HT1080 (cell line): ENCODE measurements around the gene SLCO3A1. TPM values are rescaled to one million over a fixed set of nuclear protein-coding genes. Genes with fewer than 3 reads are reported as not detected.

Experiments
- DNase-seq: peaks from one replicate; pipeline ENCODE4 v3.0.0-alpha.2; 2015; ENCODE audit warnings: low read depth
- total RNA-seq: library from RNA; depleted of rRNA; stranded (reverse); fragments of >200 nt; shearing (Covaris generic); gene quantifications from 2 replicates; pipeline ENCODE4 v1.2.3, GENCODE V29; 2014

SLCO3A1 gene
- total RNA-seq, 1 experiment from 2014 or later, result 4.6 TPM

DNA sequence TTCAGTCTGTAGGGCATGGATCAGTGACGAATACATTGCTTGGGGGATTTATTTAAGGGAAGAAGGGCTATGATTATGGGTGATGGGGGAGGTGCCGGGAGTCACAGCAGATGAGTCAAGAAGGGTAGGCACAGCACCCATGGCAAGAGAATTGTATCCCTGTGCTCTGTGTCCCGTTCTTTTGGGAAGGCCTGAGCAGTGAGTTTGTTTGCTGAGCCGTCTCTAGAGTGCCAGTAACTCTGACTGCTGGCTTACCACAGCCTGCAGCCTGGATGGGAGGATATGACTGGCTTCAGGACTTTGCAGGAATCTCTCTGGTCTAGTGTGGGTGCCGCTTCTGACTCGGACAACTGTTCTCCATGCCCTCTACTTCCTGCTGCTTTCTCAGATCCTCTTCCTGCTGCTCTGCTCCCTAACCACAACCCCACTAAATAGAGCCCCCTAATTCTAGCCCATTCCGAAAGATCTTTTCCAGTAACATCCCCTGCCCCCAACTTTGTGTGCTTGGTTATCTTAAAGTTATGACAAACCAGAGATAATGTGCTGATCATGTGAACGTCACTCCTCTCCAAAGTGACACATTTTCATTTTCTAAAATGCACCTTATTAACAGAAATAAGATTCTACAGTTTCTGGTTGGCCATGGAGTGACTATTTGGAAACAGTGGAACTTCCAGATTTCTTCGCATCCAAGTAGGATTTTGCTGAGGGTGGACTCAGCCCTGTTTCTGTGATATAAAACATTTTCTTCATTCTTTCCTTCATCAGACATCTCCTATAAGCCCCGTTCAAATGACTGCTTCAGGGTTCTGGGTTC lies 239.0 kb downstream of the SLCO3A1 start:
- DNase-seq, result peak; percentile 62

DNA sequence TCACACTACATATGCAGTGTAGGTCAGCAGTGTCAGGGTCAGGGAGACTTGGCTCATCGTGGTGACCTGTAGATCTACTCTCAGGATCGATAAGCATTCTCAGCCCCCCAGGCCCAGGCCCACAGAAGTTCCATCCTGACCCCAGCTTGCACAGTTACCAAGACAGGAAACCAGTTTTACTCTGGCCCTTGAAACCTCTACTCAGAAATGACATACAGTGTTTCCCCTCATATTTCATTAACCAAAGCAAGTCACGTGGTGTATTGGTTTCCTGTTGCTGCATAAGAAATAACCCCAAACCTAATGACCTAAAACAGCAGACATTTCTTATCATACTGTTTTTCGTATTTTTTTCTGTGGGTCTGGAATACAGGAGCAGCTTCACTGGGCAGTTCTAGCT lies 242.2 kb downstream of the SLCO3A1 start:
- DNase-seq, result no peak

DNA sequence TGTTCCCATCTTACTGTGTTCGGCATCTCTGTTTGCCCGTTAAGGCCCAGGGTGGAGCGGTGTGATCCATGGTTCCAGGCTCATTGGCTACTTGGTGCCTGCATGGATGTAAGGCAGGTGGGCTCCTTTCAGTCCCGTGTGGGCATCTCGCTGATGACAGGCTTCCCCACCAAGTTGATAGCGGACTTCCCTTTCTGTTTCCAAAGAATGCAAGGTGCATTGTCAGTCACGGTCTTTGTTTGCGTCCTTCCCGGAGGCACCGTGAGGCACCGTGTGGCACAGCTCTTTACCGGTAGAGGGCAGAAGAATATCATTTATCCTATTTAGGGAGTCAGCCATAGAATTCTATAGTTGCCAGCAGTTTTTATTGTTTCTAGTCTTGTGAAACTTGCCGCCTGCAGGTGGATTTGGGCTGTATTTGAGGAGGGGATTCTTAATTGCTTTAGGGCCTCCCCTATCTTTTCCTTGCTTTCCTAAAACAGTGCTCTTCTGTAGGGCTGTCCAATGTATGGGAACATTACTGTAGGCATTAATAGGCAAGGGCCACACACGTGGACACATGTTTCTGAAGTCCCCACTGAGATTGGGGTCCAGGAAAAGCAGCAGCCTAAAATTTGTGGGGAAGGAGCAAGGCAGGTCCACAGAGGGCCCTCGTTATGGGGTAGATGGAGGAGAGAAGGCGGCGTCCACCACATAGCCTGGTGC lies 244.1 kb downstream of the SLCO3A1 start:
- DNase-seq, result peak; percentile 40

DNA sequence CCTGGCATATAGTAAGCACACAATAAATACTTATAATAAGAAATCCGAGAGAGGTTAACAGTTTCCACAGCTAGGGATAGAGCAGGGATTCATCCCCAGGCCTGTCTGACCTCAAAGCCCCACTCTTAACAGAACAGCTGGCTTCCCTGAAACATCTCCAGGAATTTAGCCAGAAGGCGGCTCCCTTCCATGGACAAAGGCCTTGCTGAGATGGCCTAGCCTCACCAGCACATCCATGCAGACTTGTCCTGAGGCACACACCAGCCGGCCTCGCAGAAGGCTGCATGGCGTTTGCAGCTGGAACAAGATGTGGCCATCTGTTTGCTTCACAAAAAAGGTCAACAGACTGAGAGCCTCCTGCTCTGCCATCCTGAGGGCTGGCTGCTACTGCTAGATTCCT lies 245.4 kb downstream of the SLCO3A1 start:
- no peak for DNase-seq

DNA sequence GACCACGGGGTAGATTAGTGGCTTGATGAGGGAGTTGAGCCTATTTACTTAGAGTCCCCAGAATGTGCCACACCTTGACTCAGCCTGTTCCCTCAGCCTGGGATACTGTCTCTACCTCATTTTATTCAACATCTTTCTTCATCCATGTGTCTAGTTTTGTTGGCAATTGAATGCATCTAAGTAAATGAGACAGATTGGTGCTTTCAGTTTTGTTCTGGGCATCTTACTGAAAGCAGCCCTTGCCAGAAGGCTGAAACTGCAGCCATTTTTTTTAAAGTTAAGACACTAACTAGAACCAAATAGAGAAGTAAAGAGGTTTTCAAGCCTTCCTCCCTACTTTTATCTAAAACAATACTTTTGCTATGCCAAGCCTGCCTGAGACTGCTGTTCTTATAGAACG lies 246.8 kb downstream of the SLCO3A1 start:
- DNase-seq, result no peak

DNA sequence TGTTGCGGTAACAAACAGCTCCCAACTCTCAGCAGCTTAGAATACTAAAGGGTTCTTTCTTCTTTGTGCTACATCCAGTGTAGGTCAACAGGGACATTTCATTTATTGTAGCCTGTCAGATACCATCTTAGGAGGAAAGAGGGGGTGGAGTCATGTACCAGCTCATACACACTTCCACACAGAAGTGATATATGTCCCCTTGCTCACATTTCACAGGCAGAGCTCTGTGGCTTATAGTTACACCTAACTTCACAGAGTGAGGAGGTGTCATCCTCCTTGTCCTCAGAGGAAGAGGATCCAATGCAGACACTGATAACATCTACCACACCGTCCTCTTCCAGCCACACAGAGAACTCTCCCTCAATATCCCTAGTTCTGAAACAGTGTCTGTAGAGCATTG lies 247.2 kb downstream of the SLCO3A1 start:
- no peak for DNase-seq

DNA sequence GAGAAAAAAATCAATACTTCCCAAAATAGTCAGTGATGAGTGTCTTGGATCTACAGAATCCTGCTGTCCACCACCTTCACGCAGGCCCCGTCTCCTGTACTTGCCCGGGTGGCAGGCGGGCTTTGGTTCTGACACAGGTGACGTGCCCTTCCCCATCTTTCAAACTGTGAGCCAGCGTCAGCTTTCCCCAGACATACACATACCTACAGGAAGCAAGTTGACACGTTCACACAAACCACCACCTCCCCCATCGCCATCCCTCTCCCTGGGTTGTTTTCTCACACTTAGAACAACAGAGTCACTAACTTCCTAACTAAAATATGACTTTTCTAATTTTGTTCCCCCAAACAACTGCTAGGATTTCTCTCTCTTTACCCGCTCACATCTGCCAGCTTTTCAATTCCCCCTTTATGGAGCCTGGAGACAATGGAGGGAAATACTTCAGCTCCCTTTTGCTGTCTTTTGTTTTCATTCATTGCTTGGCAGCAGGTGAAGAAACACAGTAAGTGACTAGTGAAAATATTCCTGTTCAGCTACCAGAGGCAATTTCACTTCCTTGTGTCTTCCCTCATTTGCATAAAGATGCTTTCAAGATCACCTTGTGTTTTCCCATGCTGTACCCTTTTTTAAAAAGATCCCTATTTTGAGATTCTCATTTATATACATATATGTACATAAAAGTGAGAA lies 248.3 kb downstream of the SLCO3A1 start:
- no peak for DNase-seq

DNA sequence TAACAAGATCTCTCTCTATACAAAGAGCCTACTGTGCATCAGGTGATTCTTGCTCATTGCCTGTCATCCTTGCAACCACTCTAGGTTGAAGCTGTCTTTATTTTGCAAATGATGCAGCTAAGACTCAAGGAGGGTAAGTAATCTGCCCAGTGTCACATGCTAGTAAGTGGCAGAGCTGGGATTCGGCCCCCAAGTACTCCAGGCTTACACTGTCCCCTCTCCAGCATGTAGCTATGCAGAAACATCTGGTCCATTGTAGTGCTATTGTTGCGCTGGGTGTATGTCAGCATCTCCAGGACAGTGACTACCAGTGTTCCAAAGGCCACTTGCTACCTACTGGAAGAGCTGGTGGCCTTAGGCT lies 248.9 kb downstream of the SLCO3A1 start:
- no peak for DNase-seq

DNA sequence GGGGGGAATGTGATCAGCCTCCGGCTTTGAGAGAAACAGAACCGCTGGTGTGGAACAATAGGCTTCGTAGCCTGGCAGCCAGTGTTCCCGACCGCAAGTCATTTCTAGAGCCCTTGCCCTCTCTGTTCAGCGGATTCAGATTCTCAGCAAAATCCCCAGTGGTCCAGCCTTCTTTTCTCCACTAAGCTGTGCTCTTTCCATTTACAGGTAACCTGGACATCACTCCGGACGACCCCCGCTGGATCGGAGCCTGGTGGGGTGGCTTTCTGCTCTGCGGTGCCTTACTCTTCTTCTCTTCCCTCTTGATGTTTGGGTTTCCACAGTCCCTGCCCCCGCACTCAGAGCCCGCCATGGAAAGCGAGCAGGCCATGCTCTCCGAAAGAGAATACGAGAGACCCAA lies 250.6 kb downstream of the SLCO3A1 start:
- no peak for DNase-seq

DNA sequence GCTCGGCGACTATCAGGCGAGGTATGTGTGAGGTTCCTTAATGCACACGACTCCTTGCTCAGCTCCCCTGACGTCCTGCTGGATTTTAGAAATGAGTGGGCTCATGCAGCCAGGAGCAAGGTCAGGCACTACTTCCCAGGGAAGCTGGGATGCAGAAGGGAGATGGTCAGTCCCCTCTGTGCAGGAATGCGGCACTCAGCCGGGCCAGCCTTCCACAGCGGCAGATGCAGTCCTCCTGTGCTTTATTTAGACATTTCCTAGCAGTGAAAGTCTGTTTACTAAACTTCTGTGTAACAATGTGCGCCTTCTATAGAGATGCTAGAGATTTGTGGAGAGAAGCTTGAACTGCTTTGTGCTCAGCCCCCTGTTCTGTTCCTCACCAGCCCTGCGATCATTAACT lies 252.1 kb downstream of the SLCO3A1 start:
- DNase-seq, result no peak

DNA sequence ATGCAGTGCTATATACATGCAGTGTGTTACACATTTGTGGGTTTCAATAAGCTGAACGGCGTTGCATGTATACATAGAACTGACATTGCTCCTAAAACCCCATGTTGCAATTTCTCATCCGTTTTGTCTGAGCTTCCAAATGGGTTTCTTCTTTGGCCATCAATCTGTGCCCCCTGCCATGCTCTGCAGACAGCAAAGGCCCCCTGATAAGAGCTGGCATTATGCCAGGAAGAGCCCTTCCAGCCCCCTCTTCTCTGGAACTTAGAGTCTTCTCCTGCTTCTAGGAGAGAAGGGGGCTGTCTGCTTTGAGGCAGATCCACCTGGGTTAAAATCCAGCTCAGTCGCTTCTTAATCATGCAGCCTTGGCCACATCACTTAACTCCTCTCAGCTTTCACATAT lies 254.0 kb downstream of the SLCO3A1 start:
- DNase-seq, result no peak

DNA sequence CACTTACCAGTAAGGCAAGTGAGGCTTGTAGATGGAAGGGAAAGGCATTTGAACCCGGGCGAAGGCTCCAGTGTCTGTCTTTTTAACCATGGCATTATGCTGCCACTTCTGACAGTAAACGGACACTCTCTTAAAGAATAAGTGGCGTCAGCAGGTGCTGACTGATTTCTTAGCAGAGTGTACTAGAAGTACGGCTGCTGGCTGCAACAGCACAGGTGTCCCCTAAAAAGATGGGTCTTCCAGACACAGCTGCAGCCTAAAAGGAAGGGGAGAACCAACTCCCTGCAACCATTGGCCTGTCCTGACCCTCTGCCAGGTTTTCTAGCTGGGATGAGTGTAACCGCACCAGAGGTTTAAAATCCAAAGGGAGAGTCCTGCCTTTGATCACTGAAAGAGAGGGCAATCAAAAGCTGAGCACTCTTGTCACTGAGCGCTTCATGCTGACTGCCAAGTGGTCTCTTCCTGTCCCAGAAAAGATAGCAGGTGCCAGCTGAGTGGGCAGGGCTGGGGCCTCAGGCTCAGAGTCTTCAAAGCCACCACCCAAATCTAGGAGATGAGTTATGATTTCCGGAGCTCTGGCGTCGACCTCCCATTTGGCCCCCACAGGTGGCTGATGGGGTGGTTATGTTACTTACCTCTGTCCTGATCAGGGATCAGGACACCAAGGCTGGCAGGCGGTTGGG lies 255.8 kb downstream of the SLCO3A1 start:
- DNase-seq, result no peak

DNA sequence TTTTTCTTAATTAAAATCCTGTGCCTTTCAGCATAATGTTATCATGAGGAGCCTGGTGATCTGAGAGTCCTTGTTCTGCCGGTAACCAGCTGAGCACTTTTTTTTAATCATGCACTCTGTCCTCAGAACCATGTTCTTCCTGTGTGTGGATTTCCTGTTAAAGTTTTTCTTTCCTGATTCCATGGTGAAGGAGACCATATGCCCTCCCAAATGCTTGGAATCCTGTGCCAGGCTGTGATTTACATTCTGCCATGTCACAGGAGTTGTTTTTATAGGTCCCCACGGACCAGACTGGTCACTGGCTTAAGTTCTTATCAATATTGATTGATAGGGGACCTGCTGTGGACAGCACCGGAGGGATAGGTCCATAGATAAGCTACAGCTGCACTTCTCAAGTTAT lies 257.8 kb downstream of the SLCO3A1 start:
- DNase-seq, result no peak

DNA sequence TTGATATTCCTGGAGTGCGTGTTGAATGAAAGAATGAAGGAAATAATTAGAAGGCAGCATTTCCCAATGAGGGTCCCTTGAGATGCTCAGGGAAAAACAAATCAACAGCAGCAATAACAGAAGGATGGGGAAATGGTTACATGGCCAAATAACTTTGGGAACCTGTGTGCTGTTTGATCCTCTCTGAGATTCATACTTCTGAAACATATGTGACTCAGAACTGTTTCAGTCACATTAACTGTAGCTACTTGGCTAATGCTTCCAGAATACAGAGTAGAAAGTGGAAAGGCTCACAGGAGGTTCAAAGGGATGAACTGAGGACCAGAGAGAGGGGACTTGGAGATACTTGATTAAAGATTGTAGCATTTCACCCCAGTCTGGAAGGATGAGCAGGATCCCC lies 258.2 kb downstream of the SLCO3A1 start:
- DNase-seq, result no peak

DNA sequence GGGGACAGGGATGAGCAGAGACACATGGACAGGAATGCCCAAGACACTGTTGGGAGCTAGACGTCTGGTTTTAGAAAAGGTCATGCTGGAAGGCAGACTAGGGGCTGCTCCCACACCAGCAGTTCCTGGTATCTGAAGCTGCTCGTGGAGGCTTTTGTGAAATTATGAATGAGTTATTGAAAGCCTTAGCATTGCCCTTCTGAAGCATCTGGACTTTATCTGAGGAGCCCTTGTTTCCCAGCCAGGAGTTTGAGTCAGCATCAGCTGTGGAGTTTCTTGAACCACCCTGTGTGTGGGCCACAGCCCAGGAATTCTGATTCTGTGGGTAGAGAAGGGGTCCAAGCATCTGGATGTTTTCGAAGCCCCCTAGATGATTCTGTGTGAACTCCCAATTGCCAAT lies 258.7 kb downstream of the SLCO3A1 start:
- DNase-seq, result no peak

DNA sequence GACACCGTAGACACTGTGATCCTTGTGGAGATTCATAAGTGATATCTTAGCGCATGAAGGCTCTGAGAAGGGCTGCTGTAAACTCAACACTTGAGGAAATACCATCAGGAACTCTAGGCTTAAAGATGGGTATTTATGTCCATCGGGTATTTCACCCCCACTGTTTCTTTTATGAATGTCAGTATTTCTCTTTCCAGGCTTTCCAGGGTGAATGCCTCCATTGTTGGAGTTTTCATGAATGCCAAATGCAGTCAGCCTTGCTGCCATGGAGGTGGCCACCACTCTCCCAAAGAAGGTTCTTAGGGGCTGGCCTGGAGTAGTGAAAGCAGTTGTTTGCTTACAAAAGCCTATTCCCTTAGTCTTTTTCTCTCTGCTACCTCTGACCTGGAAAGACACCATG lies 259.2 kb downstream of the SLCO3A1 start:
- no peak for DNase-seq

DNA sequence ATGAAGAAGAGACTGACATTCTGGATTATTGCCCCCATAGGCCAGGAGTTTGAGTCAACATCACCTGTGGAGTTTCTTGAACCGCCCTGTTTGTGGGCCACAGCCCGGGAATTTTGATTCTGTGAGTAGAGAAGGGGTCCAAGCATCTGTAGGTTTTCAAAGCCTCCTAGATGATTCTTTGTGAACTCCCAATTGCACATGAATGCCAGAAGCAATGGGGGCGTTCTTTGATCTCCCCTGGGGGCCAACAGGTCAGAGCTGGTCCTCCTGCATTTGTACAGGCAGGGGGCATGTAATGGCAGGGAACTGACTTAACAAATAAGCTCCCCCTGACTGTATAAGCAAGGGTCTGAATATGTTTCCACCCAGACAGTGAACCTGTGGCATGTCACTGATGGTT lies 260.3 kb downstream of the SLCO3A1 start:
- no peak for DNase-seq

DNA sequence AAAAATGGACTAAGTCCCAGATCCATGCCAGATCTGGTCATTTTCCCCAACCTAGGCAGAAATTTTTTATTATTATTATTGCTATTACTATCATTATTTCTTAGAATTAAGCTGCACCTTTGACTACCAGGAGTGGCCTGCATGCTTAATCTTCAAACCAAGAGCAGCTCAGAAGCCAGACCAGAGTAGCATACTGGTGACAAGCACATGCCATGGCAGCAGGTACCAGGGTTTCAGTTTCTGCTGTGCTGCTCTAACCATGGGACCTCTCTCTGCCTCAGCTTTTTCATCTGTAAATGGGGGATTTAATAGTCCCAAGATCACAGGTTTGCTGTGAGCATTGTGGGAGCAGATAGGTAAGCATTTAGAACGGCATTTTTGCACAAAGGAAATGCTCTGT lies 262.3 kb downstream of the SLCO3A1 start:
- DNase-seq, result no peak

DNA sequence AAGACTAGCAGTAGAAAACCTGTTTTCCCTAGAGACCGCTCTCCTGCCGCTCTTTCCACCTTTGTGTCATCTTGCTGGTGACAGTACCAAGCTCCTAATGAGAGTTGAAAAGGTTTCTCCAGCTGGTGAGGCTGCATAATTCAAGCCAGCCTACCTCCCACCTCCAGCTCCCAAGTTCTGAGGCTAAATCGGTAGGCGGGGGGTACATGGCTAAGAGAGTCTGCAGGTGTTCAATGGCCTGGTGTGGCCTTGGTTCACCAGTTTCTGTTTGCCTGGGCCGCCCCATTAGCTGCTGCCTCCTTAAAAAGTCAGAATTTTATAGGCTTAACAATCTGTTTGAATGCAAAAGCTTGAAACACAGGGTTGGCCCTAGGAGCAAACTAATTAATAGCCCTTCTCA lies 262.8 kb downstream of the SLCO3A1 start:
- no peak for DNase-seq

DNA sequence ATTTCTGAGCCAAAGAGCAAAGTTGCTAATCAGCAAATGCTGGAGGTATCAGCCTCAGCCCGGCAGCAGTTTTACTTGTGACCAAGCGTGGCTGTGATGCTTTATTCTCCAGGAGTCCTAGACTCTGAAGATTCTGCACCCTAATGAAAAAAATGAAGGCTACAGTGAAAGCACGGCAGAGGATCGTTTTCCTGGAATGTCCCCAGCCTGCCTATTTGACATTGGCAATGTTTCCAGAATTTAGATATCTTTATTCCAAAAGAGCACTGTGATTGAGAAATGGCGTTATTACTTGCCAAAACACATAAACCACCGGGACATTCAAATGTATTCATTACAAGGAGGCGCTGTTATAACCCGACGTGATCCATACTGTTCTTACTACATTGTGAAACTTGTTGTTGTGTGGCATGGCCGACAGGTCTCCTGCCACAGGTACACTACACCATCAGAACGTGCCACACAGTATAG lies 263.8 kb downstream of the SLCO3A1 start:
- DNase-seq, result no peak

DNA sequence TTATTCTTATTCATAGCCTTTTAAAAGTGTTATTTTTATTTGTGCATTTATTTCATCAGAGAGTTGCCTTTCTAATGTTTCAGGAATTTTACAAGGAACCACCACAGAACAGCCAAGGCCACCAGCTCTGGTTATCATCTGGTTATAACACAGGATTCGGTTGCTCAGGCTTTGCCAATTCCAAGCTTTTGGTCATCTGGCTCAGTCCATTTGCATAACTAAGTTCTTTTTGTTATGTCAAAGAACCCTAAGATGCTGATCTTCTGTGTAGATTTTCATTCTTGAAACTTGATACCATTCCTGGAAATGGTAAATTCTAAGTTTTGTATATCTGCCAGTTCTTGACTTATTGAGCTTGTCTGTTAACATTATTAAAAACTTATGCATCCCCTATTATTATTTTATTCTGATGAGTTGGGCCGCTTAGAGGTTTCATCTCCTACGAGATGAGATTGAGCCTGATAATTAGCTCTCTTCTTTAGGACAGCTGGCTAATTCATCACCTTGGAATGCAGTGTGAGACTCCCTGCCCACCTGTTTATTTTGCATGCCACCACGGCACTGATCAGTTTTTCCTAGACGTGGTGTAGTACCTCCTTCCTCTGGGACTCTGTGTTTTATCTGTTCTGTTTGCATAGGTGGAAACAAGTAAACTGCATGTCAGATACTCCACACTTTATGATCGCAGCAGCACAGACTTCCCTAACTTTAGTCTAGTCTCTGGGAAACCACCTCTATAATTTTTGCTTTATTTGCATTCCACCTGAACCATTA lies 264.8 kb downstream of the SLCO3A1 start:
- DNase-seq, result no peak
